Keratinocyte (primary cell): ENCODE results near the gene TOM1L2. TPM values are rescaled to one million over a fixed set of nuclear protein-coding genes. Genes with fewer than 3 reads are reported as not detected.
A peak's percentile ranks its signal among the peaks of the same experiment; 100 is the strongest.

ENCODE experiments used
- DNase-seq: peaks from one replicate; pipeline ENCODE4 v3.0.0-alpha.2; 2011; ENCODE audit warnings: low read depth, missing footprints, low spot score
- FAIRE-seq: peaks from 2 replicates; lab custom pipeline; 2011; peaks lifted over from hg19 to GRCh38; lab: Jason Lieb, UNC
- H2AFZ ChIP-seq: 2 replicates; pipeline ENCODE4 v1.6.0; 2012; ENCODE audit warnings: low read length, control low read depth, inconsistent platforms; ENCODE audit not compliant: control insufficient read depth
- H3K27ac ChIP-seq: 2 replicates; pipeline ENCODE4 v1.5.1; 2011; ENCODE audit warnings: low read length; ENCODE audit not compliant: control insufficient read depth, insufficient read depth
- H3K27me3 ChIP-seq: 3 replicates; pipeline ENCODE4 v1.6.0; 2011; ENCODE audit warnings: low read length; ENCODE audit not compliant: control insufficient read depth, insufficient read depth; ENCODE audit errors: extremely low read depth
- H3K36me3 ChIP-seq, 2 experiments: 2 replicates in 1 of 2; 3 replicates in 1 of 2; pipeline ENCODE4 v1.5.1; 2011; ENCODE audit warnings: low read length in 2 of 2, mild to moderate bottlenecking in 1 of 2; ENCODE audit not compliant: control insufficient read depth in 2 of 2, insufficient read depth in 2 of 2; ENCODE audit errors: extremely low read depth in 1 of 2
- H3K4me1 ChIP-seq: 3 replicates; pipeline ENCODE4 v1.5.1; 2011; ENCODE audit warnings: low read length; ENCODE audit not compliant: control insufficient read depth, insufficient read depth; ENCODE audit errors: extremely low read depth
- H3K4me2 ChIP-seq: 3 replicates; pipeline ENCODE4 v1.6.0; 2011; ENCODE audit warnings: low read depth, low read length; ENCODE audit not compliant: control insufficient read depth, insufficient read depth; ENCODE audit errors: extremely low read depth
- H3K4me3 ChIP-seq, 3 experiments: fragments of 200-600 bp in 1 of 3; sonication (generic) in 1 of 3; 2 replicates in 2 of 3; 3 replicates in 1 of 3; pipeline ENCODE4 v1.5.1; 2011 to 2016; ENCODE audit warnings: low read length in 3 of 3, mild to moderate bottlenecking in 3 of 3, control low read depth in 2 of 3, inconsistent platforms in 1 of 3, low read depth in 1 of 3, mixed read lengths in 1 of 3, mixed run types in 1 of 3, moderate library complexity in 1 of 3; ENCODE audit not compliant: control insufficient read depth in 2 of 3, insufficient read depth in 2 of 3; ENCODE audit errors: extremely low read depth in 1 of 3
- H3K79me2 ChIP-seq: 2 replicates; pipeline ENCODE4 v1.6.0; 2012; ENCODE audit warnings: low read length; ENCODE audit not compliant: control insufficient read depth, insufficient read depth
- H3K9ac ChIP-seq: 3 replicates; pipeline ENCODE4 v1.6.0; 2011; ENCODE audit warnings: low read length; ENCODE audit not compliant: control insufficient read depth, insufficient read depth; ENCODE audit errors: extremely low read depth
- H3K9me1 ChIP-seq: 3 replicates; pipeline ENCODE4 v1.6.0; 2011; ENCODE audit warnings: low read length; ENCODE audit not compliant: control insufficient read depth, insufficient read depth; ENCODE audit errors: extremely low read depth
- H3K9me3 ChIP-seq: 2 replicates; pipeline ENCODE4 v1.5.1; 2012; ENCODE audit warnings: low read depth, low read length; ENCODE audit not compliant: control insufficient read depth
- H4K20me1 ChIP-seq: 3 replicates; pipeline ENCODE4 v1.6.0; 2011; ENCODE audit warnings: low read length; ENCODE audit not compliant: control insufficient read depth, insufficient read depth; ENCODE audit errors: extremely low read depth
- CTCF ChIP-seq, 3 experiments: IDR thresholded peaks in 1 of 3; conservative IDR thresholded peaks in 1 of 3; optimal IDR thresholded peaks in 1 of 3; 2 replicates in 2 of 3; 3 replicates in 1 of 3; pipeline versions ENCODE3 to v1.5.1; 2011; ENCODE audit warnings: low read length in 3 of 3, mild to moderate bottlenecking in 3 of 3, moderate library complexity in 2 of 3, control low read depth in 1 of 3, inconsistent platforms in 1 of 3; ENCODE audit not compliant: insufficient read depth in 2 of 3; ENCODE audit errors: extremely low read depth in 1 of 3
- EZH2 ChIP-seq: IDR thresholded peaks from one replicate; pipeline ENCODE4 v1.6.1; 2012; ENCODE audit warnings: inconsistent platforms, mild to moderate bottlenecking, low read length, moderate library complexity
- dilution Hi-C: fragments of 300-500 bp; cut with MboI; formaldehyde crosslinking; loops from one replicate; pipeline ENCODE4 v1.7.0; 2020; ENCODE audit warnings: low sequenced_read_pairs; ENCODE audit not compliant: extremely low pct_ligation_motif_present
- polyA plus RNA-seq, 5 experiments: library from polyadenylated mRNA; depleted of rRNA in 3 of 5; stranded (reverse) in 3 of 5; stranded (forward) in 1 of 5; unstranded in 1 of 5; fragments of >200 nt; gene quantifications; 1 replicate in 1 of 5; 2 replicates in 3 of 5; 3 replicates in 1 of 5; pipeline versions ENCODE4 v1.2.1 to v1.2.3, GENCODE V29; 2011 to 2012; ENCODE audit warnings: missing spikeins in 2 of 5, low read depth in 1 of 5, low replicate concordance in 1 of 5

TOM1L2 gene
- polyA plus RNA-seq, 1 donor (not counting 4 experiments of a cell fraction or from before 2014, with no cell fraction given): 36.3 TPM

GRCh38 chr17:17870247-17870646 lies 102.0 kb downstream of the TOM1L2 start:
- Histone ChIP-seq H3K9ac (no peak overlapping the region), H3K36me3 (peaks cover 25 to 33% of the 10 kb centered on the region in 2 experiments), H2AFZ (no peak overlapping the region), H3K9me1 (peaks cover 2% of the 10 kb centered on the region), H3K27me3 (no peaks in the 10 kb centered on the region), H3K4me2 (no peak overlapping the region), H3K4me1 (peaks cover 11% of the 10 kb centered on the region), H3K79me2 (no peaks in the 10 kb centered on the region), H3K27ac (no peak overlapping the region), H3K4me3 (no peak overlapping the region), H4K20me1 (no peaks in the 10 kb centered on the region), H3K9me3 (no peaks in the 10 kb centered on the region)
- peak; percentile 87 for FAIRE-seq
- dilution Hi-C loops: no loop called here
- DNase-seq: no peak
- TF ChIP-seq EZH2: no peak
- TF ChIP-seq CTCF (optimal IDR thresholded peaks at IDR 0.05 in 1 of 3, IDR thresholded peaks at IDR 0.05 in 1 of 3, conservative IDR thresholded peaks at IDR 0.05 in 1 of 3; ENCODE audit: extremely low read depth in 1 of 3, insufficient read depth in 2 of 3, low read length in 3 of 3): peak in 2 of 3 experiments; percentile 24 to 71

DNA sequence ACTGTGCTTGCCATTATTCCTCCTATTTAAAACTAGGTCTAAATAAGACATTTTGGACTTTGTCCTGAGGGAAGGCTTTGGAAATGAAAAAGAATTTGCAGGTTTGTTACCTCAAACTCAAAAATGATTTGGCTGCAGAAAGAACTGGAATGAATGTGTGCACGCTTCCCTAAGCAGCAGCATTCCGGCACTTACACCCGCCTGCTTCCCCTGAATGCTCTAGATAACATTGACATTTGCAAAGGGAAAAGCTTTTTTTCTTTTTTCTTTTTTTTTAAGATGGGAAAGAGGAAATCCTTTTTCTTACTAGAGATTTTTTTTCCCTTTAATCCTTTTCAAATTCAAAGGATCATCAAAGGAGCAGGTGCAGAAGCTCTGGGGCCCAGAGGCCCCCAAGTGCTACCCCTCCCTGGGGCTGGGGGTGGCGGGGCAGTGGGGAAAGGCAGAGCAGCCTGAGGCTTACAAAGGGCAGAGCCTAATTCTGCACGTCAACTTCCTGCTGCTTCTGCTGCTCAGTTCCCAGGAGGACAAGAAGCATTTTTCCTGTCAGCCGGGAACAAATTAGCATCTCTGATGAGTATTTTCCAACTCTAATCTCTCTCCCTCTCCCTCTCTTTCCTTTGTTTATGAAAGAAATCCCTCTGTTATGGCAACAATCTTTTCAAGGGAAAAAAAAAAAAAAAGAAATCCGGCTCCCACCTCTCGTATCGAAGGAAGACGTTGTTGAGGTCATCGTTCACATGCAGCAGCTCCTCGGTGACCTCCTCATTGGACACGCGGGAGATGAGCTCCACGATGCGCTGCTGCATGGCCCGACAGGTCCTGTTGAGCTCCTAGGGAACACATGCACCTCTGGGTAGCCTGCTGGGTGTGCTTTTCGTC lies 103.3 kb downstream of the TOM1L2 start:
- Histone ChIP-seq H3K9me3 (no peaks in the 10 kb centered on the region), H2AFZ (no peak overlapping the region), H3K4me3 (no peak overlapping the region), H3K4me2 (no peak overlapping the region), H3K27me3 (no peaks in the 10 kb centered on the region), H3K27ac (no peak overlapping the region), H3K9ac (no peak overlapping the region), H3K9me1 (peaks cover 2% of the 10 kb centered on the region), H3K36me3 (peaks cover 25 to 33% of the 10 kb centered on the region in 2 experiments), H3K4me1 (peaks cover 8% of the 10 kb centered on the region), H4K20me1 (no peaks in the 10 kb centered on the region), H3K79me2 (no peaks in the 10 kb centered on the region)
- TF ChIP-seq CTCF (optimal IDR thresholded peaks at IDR 0.05 in 1 of 3, IDR thresholded peaks at IDR 0.05 in 1 of 3, conservative IDR thresholded peaks at IDR 0.05 in 1 of 3; ENCODE audit: extremely low read depth in 1 of 3, insufficient read depth in 2 of 3, low read length in 3 of 3): no peak
- no peak for TF ChIP-seq EZH2
- dilution Hi-C loops: no loop called here
- no peak for DNase-seq
- FAIRE-seq: no peak
